ENCODE measurements around the gene RNF224. TPM values are rescaled to one million over a fixed set of nuclear protein-coding genes. Genes with fewer than 3 reads are reported as not detected.

Gene RNF224
- total and polyA plus RNA-seq, 2 of the 13 experiments (the other 11 are each of a cell fraction or from before 2014, with no cell fraction given), result 0.09 TPM; not detected in 1

DNA sequence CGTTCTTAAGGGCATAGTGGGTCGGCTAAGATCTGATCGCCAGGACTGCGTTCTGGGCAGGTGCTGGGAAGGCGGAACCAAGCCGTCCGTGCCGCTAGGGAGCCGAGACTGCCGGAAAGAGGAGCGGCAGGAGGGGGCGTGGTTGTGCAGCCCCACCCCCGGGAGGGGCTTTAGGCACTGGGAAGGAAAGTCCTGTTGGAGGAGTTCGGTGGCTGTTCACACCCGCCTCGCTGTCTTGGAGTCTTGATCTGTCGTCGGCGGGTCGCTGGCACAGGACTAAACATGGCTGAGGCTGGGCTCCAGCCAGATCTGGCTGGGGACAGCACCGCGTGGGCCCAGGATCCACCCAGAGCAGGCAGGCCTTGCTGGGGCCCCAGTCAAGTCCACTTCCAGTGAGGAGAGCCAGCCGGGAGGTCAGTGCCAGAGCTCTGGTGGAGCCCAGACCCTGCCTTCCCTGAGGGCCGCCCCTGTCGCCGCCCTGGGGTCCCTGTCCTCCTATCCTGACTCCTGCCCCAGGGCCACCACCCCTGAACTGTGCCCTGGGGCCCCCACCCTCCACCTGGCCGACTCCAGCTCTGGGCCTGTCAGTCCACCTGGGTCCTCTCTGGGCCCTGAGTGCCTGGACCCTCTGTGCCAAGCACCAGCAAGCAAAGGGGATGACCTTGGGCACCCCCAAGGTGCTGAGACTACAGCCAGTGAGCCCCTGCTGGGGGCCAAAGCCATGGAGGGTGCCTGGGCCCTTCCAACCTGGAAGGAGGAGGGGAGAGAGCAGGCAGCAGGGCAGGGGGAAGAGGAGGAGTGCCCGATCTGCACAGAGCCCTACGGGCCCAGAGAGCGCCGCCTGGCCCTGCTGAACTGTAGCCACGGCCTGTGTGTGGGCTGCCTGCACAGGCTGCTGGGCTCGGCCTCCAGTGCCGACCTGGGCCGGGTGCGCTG, 9.8 kb upstream of the RNF224 start (continued):
- TF ChIP-seq, protein P1, sequence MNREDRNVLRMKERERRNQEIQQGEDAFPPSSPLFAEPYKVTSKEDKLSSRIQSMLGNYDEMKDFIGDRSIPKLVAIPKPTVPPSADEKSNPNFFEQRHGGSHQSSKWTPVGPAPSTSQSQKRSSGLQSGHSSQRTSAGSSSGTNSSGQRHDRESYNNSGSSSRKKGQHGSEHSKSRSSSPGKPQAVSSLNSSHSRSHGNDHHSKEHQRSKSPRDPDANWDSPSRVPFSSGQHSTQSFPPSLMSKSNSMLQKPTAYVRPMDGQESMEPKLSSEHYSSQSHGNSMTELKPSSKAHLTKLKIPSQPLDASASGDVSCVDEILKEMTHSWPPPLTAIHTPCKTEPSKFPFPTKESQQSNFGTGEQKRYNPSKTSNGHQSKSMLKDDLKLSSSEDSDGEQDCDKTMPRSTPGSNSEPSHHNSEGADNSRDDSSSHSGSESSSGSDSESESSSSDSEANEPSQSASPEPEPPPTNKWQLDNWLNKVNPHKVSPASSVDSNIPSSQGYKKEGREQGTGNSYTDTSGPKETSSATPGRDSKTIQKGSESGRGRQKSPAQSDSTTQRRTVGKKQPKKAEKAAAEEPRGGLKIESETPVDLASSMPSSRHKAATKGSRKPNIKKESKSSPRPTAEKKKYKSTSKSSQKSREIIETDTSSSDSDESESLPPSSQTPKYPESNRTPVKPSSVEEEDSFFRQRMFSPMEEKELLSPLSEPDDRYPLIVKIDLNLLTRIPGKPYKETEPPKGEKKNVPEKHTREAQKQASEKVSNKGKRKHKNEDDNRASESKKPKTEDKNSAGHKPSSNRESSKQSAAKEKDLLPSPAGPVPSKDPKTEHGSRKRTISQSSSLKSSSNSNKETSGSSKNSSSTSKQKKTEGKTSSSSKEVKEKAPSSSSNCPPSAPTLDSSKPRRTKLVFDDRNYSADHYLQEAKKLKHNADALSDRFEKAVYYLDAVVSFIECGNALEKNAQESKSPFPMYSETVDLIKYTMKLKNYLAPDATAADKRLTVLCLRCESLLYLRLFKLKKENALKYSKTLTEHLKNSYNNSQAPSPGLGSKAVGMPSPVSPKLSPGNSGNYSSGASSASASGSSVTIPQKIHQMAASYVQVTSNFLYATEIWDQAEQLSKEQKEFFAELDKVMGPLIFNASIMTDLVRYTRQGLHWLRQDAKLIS (CRISPR knock-in tag; IDR thresholded peaks at IDR 0.05), result no peak
- TF ChIP-seq EZH2 (conservative IDR thresholded peaks at IDR 0.05; ENCODE audit: low read depth, low read length) (no peak), ZKSCAN8 (CRISPR knock-in tag; IDR thresholded peaks at IDR 0.05; ENCODE audit: borderline replicate concordance) (no peak), GABPA (IDR thresholded peaks at IDR 0.05; ENCODE audit: low read depth, low read length) (no peak), GABPA (CRISPR knock-in tag; IDR thresholded peaks at IDR 0.05; ENCODE audit: low read depth) (peak; percentile 76), FOXA3 (CRISPR knock-in tag; IDR thresholded peaks at IDR 0.05) (peak; percentile 32; the same call in 1 of the 2 replicates), THYN1 (CRISPR knock-in tag; IDR thresholded peaks at IDR 0.05; ENCODE audit: borderline replicate concordance, low read depth) (no peak), POGZ (CRISPR knock-in tag; IDR thresholded peaks at IDR 0.05) (no peak), KLF9 (CRISPR knock-in tag; IDR thresholded peaks at IDR 0.05; ENCODE audit: low read depth) (0 out of 2 replicates have a peak, but pooled peaks have one; percentile 88), SP1 (IDR thresholded peaks at IDR 0.05) (no peak), SP1 (CRISPR knock-in tag; IDR thresholded peaks at IDR 0.05) (peak; percentile 87)
- TF ChIP-seq, protein P2, sequence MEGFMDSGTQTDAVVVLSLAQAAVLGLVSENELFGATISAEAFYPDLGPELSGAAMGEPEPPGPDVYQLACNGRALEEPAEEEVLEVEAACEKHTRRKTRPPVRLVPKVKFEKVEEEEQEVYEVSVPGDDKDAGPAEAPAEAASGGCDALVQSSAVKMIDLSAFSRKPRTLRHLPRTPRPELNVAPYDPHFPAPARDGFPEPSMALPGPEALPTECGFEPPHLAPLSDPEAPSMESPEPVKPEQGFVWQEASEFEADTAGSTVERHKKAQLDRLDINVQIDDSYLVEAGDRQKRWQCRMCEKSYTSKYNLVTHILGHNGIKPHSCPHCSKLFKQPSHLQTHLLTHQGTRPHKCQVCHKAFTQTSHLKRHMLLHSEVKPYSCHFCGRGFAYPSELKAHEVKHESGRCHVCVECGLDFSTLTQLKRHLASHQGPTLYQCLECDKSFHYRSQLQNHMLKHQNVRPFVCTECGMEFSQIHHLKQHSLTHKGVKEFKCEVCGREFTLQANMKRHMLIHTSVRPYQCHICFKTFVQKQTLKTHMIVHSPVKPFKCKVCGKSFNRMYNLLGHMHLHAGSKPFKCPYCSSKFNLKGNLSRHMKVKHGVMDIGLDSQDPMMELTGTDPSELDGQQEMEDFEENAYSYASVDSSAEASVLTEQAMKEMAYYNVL (CRISPR knock-in tag; IDR thresholded peaks at IDR 0.05; ENCODE audit: borderline replicate concordance), result peak; percentile 67
- TF ChIP-seq, protein P3, sequence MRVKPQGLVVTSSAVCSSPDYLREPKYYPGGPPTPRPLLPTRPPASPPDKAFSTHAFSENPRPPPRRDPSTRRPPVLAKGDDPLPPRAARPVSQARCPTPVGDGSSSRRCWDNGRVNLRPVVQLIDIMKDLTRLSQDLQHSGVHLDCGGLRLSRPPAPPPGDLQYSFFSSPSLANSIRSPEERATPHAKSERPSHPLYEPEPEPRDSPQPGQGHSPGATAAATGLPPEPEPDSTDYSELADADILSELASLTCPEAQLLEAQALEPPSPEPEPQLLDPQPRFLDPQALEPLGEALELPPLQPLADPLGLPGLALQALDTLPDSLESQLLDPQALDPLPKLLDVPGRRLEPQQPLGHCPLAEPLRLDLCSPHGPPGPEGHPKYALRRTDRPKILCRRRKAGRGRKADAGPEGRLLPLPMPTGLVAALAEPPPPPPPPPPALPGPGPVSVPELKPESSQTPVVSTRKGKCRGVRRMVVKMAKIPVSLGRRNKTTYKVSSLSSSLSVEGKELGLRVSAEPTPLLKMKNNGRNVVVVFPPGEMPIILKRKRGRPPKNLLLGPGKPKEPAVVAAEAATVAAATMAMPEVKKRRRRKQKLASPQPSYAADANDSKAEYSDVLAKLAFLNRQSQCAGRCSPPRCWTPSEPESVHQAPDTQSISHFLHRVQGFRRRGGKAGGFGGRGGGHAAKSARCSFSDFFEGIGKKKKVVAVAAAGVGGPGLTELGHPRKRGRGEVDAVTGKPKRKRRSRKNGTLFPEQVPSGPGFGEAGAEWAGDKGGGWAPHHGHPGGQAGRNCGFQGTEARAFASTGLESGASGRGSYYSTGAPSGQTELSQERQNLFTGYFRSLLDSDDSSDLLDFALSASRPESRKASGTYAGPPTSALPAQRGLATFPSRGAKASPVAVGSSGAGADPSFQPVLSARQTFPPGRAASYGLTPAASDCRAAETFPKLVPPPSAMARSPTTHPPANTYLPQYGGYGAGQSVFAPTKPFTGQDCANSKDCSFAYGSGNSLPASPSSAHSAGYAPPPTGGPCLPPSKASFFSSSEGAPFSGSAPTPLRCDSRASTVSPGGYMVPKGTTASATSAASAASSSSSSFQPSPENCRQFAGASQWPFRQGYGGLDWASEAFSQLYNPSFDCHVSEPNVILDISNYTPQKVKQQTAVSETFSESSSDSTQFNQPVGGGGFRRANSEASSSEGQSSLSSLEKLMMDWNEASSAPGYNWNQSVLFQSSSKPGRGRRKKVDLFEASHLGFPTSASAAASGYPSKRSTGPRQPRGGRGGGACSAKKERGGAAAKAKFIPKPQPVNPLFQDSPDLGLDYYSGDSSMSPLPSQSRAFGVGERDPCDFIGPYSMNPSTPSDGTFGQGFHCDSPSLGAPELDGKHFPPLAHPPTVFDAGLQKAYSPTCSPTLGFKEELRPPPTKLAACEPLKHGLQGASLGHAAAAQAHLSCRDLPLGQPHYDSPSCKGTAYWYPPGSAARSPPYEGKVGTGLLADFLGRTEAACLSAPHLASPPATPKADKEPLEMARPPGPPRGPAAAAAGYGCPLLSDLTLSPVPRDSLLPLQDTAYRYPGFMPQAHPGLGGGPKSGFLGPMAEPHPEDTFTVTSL (CRISPR knock-in tag; IDR thresholded peaks at IDR 0.05; ENCODE audit: borderline replicate concordance), result no peak
- TF ChIP-seq, protein P4, sequence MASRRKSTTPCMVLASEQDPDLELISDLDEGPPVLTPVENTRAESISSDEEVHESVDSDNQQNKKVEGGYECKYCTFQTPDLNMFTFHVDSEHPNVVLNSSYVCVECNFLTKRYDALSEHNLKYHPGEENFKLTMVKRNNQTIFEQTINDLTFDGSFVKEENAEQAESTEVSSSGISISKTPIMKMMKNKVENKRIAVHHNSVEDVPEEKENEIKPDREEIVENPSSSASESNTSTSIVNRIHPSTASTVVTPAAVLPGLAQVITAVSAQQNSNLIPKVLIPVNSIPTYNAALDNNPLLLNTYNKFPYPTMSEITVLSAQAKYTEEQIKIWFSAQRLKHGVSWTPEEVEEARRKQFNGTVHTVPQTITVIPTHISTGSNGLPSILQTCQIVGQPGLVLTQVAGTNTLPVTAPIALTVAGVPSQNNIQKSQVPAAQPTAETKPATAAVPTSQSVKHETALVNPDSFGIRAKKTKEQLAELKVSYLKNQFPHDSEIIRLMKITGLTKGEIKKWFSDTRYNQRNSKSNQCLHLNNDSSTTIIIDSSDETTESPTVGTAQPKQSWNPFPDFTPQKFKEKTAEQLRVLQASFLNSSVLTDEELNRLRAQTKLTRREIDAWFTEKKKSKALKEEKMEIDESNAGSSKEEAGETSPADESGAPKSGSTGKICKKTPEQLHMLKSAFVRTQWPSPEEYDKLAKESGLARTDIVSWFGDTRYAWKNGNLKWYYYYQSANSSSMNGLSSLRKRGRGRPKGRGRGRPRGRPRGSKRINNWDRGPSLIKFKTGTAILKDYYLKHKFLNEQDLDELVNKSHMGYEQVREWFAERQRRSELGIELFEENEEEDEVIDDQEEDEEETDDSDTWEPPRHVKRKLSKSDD (CRISPR knock-in tag; IDR thresholded peaks at IDR 0.05; ENCODE audit: low read depth), result no peak
